ENCODE results near the gene MAPKAP1.

MAPKAP1 gene

DNA sequence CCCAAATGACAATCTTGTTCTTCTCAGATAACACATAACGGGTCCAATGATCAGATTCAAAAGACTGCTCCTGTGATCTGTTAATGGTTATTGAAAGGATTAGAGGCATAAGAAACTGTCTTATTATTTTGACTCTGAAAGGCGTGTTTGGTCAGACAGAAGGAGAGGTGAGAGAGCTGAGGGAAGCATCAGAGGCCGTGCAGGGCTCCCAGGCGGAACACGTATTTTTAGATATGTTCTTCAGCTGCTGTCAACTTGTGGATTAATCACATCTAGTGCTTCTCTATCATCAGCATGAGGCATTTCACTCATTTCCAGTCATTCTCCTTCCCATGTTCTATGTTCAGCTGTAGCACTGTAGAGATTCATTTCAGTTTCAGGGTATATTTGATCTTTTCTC, 199.8 kb downstream of the MAPKAP1 start:
- no peak for DNase-seq

DNA sequence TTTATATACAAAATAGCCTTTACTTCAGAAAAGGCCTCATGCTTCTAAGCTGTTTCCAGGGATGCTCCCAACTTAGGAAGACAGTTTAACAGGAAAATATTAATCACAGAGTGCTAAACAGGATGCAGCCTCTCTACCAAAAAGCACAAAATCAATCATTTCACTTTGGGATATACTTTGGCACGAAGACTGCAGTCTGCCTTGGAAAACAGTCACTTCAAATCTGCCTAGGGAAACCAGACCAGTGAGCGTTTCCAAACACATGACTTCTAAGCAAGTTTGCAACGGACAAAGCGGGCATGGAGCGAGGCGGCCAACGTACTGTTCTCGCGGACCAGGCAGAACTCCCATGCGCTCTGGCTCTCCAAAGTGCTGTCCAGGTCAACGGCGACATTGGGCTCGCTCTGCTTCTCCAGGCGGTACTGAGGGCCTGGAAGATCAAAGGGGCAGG, 201.0 kb downstream of the MAPKAP1 start:
- no peak for DNase-seq

DNA sequence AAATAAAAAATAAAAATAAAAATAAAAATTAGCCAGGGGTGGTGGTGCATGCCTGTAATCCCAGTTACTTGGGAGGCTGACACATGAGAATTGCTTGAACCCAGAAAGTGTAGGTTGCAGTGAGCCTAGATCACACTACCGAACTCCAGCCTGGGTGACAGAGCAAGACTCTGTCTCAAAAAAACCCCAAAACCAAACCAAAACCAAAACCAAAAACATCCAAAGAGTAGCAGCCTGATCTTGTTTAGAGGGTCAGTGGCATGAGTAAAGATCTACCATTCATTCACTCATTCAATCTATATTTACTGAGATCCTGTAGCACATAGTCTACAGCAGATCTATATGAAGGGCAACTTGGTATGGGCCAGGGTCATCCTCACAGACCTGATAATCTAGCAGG, 202.4 kb downstream of the MAPKAP1 start:
- no peak for DNase-seq

DNA sequence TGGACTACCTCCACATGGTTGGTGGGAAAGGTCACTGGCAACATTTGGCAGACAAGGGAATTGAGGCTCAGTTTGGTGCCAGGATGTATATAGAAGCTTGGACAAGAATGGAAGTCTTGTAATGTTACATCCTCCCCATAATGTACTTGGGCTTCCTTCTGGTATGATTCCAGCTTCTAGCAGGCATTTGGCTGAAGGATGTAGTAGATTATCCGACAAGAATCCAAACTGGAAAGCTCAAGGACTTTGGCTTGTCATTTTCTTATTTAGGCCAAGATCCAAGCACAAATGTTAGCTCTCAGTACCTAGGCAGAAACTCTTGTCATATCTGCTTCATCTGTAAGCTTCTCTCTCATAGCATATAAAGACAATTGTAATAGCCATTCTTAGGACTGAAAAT, 209.1 kb downstream of the MAPKAP1 start:
- DNase-seq, result no peak

DNA sequence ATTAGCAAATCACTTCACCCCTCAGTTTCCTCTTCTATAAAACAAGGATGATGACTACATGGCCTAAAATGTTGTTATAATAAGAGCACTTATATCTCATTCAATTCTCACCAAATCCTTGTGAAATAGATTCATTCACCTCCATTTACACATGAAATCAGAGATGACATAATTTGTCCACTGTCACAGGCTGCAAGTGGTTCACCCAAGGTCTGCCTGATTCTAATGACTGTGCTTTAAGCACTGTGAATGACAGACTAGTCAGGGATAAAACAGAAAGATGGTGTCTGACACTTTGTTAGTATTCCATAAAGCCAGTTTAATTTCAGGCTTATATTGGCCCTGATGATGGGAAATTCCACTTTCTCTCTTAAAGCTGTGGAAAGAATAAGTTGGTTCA, 209.5 kb downstream of the MAPKAP1 start:
- DNase-seq, result no peak

DNA sequence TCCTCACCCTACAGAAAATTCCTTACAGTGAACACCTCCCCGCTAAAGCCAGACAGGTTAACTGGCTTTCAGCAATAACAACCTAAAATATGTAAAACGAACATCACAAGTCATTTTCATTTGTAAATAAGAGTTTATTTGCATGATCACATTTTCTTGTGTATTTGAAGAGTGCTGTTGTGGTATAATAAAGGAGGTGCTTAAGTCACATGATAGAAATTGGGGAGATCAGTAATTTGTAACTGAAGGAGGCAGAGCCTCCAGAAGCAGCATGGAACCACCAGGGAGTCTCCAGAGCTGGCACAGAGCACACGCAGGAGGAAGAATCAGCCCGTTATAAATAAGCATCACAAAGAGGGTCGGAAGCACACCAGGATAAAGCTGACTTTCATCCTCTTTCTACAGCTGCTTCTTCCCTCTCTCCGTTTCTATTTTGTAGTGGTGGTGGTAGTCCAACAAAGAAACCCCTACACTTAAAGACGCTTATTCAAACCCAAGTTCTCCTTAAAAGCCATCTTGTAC, 210.6 kb downstream of the MAPKAP1 start:
- no peak for DNase-seq

DNA sequence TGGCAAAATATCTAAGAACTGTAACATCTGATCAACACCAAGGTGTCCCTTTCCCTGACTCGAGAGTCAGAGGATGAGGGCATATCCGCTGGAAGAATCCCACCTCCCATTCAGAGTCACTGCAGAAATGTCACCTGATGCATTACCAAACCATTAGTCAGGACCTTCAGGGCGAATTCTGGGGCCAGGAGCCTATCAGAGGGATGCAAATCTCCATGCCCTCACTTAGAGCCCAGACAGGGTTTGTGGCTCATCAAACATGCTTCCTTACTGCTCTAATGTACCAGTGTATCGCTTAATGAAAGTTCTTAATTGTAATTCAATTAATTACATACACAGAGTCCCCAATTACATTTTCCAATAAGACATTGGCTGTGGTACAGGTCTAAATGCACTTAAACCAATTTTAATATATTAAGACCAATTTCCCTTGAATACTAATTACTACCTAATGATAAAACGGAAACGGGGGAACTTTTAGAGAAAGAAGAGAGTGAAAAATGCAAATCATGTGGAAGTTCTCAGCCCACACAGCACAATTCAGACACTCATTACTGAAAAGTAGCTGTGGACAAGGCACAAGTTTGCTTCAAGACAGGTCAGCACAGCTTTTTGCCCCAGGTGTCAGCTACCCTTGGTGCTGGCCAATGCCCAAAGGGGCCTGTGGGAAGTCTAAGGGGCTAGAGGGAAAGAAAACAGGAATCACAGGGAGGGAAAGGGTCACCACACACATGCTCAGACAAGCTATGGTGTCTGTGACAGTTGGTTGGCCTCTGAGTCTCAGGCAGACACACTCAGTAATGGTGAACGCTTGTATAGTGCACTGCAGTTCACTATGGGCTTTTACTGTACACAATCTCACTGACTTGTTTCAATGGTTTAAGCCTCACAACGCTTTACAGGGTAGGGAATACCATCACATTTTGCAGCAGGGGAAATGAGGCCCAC, 211.6 kb downstream of the MAPKAP1 start:
- DNase-seq, result no peak

DNA sequence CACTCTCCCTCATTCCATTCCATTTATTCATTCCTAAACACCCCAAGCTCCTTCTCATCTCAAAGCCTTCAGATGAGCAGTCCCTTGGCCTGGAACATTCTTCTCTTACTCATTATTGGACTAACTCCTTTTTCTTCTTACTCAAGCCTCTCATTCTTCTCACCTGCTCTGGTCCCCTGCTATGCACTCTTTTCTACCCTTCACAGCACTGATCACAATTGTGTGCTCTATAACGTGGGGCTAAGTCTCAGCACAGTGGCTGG, 212.4 kb downstream of the MAPKAP1 start:
- DNase-seq, result no peak

DNA sequence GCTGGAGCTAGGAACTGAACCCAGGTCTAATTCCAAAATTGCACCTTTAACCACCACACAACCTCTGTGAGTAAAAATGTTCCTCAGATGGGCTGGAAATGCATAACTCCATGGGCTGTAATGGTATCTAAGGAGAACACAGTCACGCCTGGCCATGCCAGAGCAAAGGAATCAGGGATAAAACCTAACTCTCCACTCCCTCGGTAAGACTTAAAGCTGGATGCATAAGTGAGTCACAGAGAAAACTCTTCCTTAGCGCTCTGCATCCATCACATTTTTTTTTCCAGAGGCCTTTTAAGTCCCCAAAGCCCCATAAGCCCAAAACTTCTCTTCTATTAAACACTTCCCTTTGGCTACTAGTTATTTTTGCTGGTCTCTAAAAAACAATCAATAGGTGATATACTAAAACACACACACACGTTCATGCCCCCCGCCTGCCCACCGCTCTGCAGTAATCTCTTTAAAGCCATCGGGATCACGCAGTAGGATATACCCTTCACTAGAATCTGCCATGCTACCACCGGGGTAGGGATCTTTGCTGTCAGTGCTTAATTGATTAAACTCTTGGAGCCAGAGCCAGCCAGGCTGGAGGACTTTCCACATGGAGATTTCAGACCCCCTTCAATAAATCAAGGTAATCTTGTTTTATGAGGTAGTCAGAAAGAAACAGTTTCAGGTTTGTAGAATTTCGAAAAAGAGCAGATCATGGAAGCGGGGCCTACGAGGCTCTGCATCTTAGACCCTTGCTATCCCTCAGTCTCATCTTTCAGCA, 212.9 kb downstream of the MAPKAP1 start:
- no peak for DNase-seq

DNA sequence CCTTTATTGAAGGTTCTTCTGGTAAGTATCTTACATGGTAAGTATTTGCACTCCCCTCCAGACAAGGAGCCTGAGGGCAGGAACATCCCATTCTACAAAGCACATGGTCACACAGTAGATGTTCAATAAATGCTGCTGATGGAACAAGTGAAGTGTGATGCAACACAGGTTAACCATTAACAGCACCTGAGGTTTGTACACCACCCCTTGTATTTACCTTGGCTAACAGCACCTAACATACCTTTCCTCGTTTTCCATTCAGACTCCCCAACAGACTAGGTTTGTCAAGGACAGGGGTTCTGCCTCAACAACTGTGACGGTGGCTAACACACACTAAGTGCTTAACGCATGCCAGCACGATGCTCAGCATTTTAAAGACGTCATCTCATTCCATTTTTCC, 213.6 kb downstream of the MAPKAP1 start:
- DNase-seq, result no peak

DNA sequence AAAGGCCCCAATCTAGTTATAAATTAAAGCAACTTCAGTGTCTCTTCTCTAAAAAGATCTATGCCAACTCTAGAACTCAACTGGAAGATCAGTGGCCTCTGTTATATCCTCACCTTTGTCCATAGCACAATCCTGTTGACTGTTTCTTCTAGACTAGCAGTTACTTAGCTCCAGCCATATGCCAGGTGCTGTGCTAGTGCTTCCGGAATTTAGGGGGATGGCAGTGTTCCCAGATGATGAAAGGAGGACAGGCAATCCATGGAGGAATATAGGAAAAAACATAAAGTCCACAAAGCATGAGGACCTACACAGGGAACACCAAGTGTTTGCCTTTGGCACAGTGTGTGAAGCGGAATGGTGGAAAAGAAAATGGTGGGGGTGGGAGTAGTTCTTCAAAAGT, 214.3 kb downstream of the MAPKAP1 start:
- no peak for DNase-seq

DNA sequence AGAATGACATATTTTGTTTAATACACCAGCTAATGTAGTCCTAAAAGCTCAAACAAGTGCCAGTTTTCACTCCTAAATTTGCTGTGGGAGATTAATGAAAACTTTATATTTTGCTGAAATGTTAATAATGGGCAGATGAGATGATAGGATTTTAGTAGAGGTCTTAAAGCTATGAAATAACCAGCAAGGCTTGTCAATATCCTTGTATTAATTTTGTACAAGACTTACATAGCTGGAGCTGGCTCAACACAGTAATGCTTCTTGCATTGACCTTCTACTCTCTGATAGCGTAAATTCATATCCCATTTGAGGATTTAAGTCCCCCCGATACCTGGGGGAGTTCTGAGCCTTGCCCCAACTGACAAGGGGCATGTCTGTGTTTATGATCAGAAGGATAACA, 219.2 kb downstream of the MAPKAP1 start:
- no peak for DNase-seq

DNA sequence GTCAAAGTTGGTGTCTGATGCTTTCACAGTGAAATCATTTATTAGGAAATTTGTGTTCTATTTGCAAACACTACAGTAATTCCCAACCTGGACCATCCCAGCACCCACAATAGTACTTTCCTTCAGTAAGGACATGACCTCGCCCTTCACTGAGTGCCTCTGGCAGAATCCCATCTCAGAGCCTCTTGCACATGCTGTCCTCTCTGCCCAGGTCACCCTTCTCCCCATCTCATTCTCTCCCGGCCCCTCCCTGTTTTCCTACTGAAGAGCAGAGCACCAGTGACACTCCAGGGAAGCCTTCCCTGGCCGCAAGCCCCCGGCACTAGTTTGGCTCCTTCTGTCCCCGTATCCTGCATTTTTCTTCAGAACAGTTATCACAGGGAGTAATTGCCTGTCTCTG, 220.4 kb downstream of the MAPKAP1 start:
- DNase-seq, result no peak

DNA sequence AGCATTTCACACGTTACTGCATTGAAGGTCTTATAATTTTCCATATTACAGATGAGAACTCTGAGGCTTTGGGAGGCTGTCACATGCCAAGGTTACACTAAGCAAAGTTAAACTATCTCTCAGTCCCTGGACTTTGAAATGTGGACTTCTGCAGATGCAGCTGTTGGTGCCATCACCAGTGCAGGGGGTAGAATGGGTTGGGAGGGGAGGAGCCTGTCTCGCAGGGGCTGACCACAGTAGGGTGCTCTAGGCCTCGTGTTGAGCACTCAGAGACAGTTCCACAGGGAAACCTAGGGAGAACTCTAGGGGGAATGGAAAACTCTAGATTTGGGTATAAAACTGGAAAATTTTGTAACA, 220.9 kb downstream of the MAPKAP1 start:
- no peak for DNase-seq

DNA sequence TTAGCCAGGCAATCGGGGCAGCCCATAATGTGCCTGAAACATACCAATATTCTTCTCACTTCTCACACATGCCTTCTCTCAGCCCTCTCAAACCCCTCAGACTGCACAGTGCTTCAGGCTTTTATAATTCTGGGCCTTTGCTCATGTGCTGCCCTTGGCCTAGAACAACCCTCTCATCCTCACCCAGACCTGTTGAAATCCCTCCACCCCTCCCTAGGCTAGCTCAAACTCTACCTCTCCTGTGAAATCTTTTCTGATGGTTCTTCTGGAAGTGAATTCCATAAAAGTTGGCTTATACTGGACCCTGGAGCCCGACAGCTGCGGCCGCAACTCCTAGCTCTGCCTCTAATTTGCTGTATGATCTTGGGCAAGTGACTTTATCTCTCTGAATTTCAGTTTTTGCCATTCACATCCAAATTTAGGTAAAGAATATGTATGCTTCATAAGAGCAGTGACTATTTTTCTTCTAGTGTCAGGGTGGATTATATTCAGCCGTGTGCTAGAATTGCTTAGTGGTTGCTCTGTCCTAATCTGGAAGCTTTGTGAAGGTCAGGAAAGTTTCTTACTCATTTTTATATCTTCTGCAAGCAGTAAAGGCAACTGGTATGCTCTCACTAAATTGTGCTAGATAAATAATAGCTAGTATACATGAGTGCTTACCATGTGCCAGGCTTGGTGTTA, 221.4 kb downstream of the MAPKAP1 start:
- DNase-seq, result no peak

DNA sequence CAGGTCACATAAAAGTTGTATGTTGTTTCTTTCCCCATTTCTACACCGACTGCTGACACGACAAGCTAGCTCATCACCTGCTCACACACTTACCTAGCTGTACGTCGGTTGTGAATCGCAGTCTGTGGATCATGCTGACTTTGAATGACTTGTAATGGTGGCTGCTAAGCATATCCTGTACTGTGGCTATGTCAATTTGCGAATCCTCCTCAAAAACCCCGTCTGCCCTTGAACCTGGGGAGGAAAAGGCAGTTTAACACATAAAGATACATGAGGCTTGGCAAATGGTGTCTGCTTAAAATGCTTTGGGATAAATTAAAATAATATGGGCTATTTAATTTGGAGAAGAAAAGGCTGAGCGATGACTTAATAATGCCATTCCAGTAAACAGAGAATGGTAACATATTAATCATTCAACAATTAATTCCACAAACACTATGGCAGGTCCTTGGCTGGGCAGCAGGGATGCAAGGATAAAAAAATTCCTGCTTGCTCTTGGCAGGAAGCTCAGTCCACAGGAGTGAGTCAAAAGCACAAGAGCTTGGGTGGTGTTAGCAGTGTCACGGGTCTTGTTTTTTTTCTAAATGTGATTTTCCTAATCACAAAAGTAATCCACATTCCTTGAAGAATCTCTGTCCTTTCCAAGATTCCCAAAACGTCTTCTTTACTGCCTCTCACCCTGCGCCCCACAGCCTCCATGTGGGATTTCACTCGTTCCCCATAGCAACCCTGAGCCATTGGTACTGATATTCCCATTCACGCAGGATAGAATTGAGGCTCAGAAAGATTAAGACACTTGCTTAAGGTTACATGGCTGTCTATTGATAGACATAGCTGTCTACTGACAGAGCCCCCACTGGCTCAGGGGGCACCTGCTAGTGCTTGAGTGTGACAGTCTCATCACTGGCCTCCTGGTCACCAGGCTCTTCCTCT, 222.4 kb downstream of the MAPKAP1 start:
- no peak for DNase-seq

DNA sequence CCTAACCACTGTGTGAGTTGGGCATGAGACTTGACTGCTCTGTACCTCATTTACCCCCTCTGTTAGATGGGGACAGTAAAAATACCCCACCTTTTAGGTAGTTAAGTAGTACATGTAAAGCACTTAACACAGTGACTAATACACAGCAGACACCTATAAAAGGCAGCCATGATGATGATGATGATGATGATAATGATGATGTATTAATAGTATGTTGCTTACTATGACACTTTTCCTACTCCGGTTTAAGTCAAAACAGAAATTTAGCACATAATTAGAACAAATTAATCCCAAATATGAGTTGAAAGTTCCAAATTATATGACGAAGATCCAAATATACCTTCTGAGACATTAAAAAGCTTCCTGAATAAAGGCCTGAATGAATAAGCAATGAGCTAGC, 223.3 kb downstream of the MAPKAP1 start:
- no peak for DNase-seq

DNA sequence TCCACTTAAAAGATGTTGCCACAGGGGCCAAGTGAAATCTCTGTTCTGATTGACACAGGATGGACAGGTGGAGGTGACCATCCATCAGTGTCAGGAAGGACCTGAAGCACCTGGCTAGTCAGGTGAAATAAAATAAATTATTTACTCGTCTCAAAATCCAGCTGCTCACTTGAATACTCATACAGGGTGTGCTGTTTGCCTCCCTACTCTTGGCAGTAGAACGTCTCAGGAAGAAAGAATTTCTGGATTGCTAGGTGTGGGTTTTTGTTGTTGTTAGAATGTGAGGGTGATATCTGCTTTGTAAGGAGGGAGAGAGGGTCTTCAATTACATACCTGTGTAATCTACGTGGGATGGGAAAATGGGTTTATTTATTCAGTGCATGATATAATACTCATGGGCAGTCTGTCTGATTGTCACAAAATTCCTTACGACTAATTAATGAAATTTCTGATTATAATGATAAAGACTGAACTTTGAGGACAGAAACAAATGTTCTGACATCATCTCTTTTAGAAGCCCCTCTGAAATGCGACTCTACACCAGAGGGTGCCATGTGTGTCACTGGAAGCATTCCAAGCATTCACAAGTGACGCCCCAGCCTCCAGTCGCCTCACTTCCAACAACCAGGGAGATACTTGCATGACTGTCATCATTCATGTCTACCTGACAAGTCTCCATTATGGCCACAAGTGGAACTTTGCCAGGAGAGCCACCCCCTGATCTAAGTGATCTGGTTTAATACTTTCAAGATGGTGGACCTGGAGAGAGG, 227.0 kb downstream of the MAPKAP1 start:
- DNase-seq, result no peak

DNA sequence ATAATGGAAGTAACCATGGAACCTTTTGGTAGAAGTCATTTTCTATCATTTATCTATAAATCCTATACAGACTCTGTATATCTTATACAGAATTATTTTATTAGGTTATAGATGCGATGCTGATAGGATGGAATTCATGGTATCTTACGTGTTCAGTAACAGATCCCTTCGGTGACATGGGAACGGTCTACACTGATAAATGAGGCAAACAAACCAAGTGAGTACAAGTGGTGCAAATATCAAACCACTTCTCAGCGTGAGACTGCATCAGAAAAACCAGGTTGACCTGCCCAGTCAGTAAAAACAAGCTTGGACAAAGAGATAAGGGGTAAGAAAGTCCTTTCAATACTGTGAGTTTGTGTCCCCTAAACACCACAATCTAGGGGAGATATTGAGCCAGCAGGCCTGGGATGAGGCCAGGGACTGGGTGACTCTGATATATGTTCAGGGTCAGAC, 229.9 kb downstream of the MAPKAP1 start:
- DNase-seq, result no peak

DNA sequence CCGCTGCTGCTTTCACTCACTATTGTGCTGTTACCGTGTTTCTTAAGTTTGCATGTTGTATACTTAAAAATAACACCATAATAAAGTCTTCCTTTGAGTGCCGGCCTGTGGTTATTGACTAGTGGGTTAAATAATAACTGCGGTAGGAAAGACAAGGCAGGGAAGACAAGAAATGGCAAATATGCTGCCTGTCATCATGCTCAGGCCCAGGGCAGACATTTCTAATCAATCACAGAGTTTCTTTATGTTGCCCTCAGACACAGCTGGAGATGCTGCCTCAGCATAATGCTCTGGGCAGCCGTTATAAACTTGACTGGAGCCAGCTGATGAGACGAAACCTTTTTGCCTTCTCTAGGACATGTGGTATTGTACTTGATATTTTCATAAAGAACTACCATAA, 230.4 kb downstream of the MAPKAP1 start:
- DNase-seq, result no peak

DNA sequence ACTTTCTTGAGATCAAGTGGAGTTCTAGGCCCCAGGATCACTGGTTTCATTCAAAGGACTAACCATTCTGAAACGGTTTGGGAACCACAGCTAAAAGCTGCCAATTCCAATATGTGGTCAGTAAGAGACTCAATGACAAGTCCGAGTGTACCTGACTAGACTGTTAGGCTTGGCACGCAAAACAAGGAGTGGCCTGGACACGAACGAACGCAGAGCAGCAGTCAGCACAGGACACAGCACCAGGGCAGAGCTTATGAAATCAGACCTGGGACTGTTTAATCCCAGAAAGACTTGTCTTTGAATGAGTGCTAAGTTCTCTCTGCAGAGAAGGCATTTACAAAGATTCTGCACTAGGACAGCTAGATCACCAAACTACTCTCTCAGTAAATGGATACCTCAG, 231.6 kb downstream of the MAPKAP1 start:
- no peak for DNase-seq
